Stimulated activated CD8-positive, alpha-beta memory T cell treated with anti-CD3 and anti-CD28 coated beads, Interleukin-7, amount 100 ng/mL, for 24 hours (primary cell): Measurements from ENCODE around the gene IGFBP2.
"Not testable (repeated sequence)": the region's sequence is repeated elsewhere in the genome, so short reads cannot be mapped to it uniquely, and the experiment has no call there.

ENCODE experiments used
- DNase-seq: peaks from one replicate; pipeline ENCODE4 v3.0.0-alpha.2; 2020; ENCODE audit warnings: low read depth

IGFBP2 gene

GRCh38 chr2:216632952-216633615, at the start of gene IGFBP2:
Gene IGFBP2, plus strand, starts transcription at chr2:216633420. Its CDS starts 104 bp downstream, at chr2:216633524.
- peak; percentile 3 for DNase-seq

GRCh38 chr2:216583606-216584005, 49.6 kb upstream of the IGFBP2 start:
- DNase-seq: no peak

- no peak for DNase-seq
These were observed 49.1 kb upstream of the IGFBP2 start for GRCh38 chr2:216584112-216584511.

- no peak for DNase-seq
These were observed 47.8 kb upstream of the IGFBP2 start for GRCh38 chr2:216585441-216585840.

- no peak for DNase-seq
These were observed 44.1 kb upstream of the IGFBP2 start for GRCh38 chr2:216588861-216589710.

- DNase-seq: no peak
These were observed 43.4 kb upstream of the IGFBP2 start for GRCh38 chr2:216589791-216590190.

- DNase-seq: no peak
These were observed 42.4 kb upstream of the IGFBP2 start for GRCh38 chr2:216590780-216591179.

GRCh38 chr2:216591480-216591879, 41.7 kb upstream of the IGFBP2 start:
- DNase-seq: no peak

GRCh38 chr2:216594081-216594480, 39.1 kb upstream of the IGFBP2 start:
- DNase-seq: no peak

- DNase-seq: no peak
These were observed 36.8 kb upstream of the IGFBP2 start for GRCh38 chr2:216596236-216596979.

GRCh38 chr2:216596980-216597509, 36.2 kb upstream of the IGFBP2 start:
- no peak for DNase-seq

GRCh38 chr2:216597825-216598224, 35.4 kb upstream of the IGFBP2 start:
- not testable (repeated sequence) for DNase-seq

- DNase-seq: no peak
These were observed 31.4 kb upstream of the IGFBP2 start for GRCh38 chr2:216601632-216602409.

GRCh38 chr2:216603010-216603883, 30.0 kb upstream of the IGFBP2 start:
- no peak for DNase-seq

GRCh38 chr2:216603884-216604245, 29.4 kb upstream of the IGFBP2 start:
- DNase-seq: no peak

- DNase-seq: no peak
These were observed 28.8 kb upstream of the IGFBP2 start for GRCh38 chr2:216604458-216604857.

- peak; percentile 9 for DNase-seq
These were observed 26.5 kb upstream of the IGFBP2 start for GRCh38 chr2:216606551-216607276.

GRCh38 chr2:216607277-216607560, 26.0 kb upstream of the IGFBP2 start:
- DNase-seq: no peak

GRCh38 chr2:216608525-216608924, 24.7 kb upstream of the IGFBP2 start:
- DNase-seq: no peak
